OCI-LY7 (cell line): ENCODE data around the gene DTX1. TPM values are rescaled to one million over a fixed set of nuclear protein-coding genes. Genes with fewer than 3 reads are reported as not detected.

Source experiments
- BruUV-seq: library from RNA; stranded (reverse); fragments of 400-500 nt; replicated peaks from 2 replicates; lab custom pipeline; 2021; lab: Mats Ljungman, UMichigan
- CTCF ChIA-PET: fragments of 300-600 bp; sonication (Branson Sonifier 250); formaldehyde crosslinking; loops from one replicate; lab custom pipeline; 2022; ENCODE audit warnings: antibody characterized with exemption; ENCODE audit not compliant: unreplicated experiment; lab: Charles Lee
- POLR2A ChIA-PET: fragments of 300-600 bp; sonication (Branson Sonifier 250); formaldehyde crosslinking; loops from one replicate; lab custom pipeline; 2022; ENCODE audit warnings: antibody characterized with exemption; lab: Charles Lee
- DNase-seq: peaks from one replicate; pipeline ENCODE4 v3.0.0-alpha.2; 2015; ENCODE audit warnings: low spot score
- H2AFZ ChIP-seq: fragments of 200-600 bp; sonication (generic), shearing (Covaris generic); 2 replicates; pipeline ENCODE4 v1.6.1; 2014; ENCODE audit warnings: mild to moderate bottlenecking, antibody characterized with exemption, low read length, moderate library complexity
- H3K27ac ChIP-seq: fragments of 200-600 bp; sonication (generic); 2 replicates; pipeline ENCODE4 v1.5.1; 2014; ENCODE audit warnings: mixed run types, low read depth, mild to moderate bottlenecking, moderate library complexity, low read length, inconsistent platforms; ENCODE audit not compliant: poor library complexity, severe bottlenecking
- H3K36me3 ChIP-seq: fragments of 200-600 bp; sonication (generic); 2 replicates; pipeline ENCODE4 v1.6.1; 2014; ENCODE audit warnings: mild to moderate bottlenecking, antibody characterized with exemption, low read length, moderate library complexity, mixed read lengths; ENCODE audit not compliant: insufficient read depth
- H3K4me1 ChIP-seq: fragments of 200-600 bp; sonication (generic); 2 replicates; pipeline ENCODE4 v1.5.1; 2014; ENCODE audit warnings: mild to moderate bottlenecking, low read length; ENCODE audit not compliant: insufficient read depth, poor library complexity, severe bottlenecking
- H3K4me2 ChIP-seq: fragments of 200-600 bp; sonication (generic); 2 replicates; pipeline ENCODE4 v1.6.1; 2014; ENCODE audit warnings: mild to moderate bottlenecking, low read length
- H3K4me3 ChIP-seq: fragments of 200-600 bp; sonication (generic); 2 replicates; pipeline ENCODE4 v1.5.1; 2014; ENCODE audit warnings: mild to moderate bottlenecking, low read depth, low read length; ENCODE audit not compliant: poor library complexity, severe bottlenecking
- H3K79me2 ChIP-seq: fragments of 200-600 bp; sonication (generic); 2 replicates; pipeline ENCODE4 v1.6.1; 2016; ENCODE audit warnings: low read depth, mild to moderate bottlenecking, low read length, moderate library complexity, mixed read lengths; ENCODE audit not compliant: insufficient read depth
- H3K9me2 ChIP-seq: fragments of 200-600 bp; sonication (generic); 2 replicates; pipeline ENCODE4 v1.6.1; 2016; ENCODE audit warnings: mild to moderate bottlenecking, low read length, mixed read lengths; ENCODE audit not compliant: insufficient read depth
- H3K9me3 ChIP-seq: fragments of 200-600 bp; sonication (generic); 2 replicates; pipeline ENCODE4 v1.6.1; 2014; ENCODE audit warnings: mild to moderate bottlenecking, mixed run types, low read length, mixed read lengths
- H4K20me1 ChIP-seq: fragments of 200-600 bp; sonication (generic); 2 replicates; pipeline ENCODE4 v1.6.1; 2014; ENCODE audit warnings: mild to moderate bottlenecking, antibody characterized with exemption, low read length, moderate library complexity, mixed read lengths; ENCODE audit not compliant: insufficient read depth
- EZH2phosphoT487 ChIP-seq: fragments of 200-600 bp; sonication (generic); IDR thresholded peaks from 2 replicates; pipeline ENCODE4 v1.6.1; 2018; ENCODE audit warnings: low read depth, borderline replicate concordance, mild to moderate bottlenecking, mixed run types, antibody characterized with exemption, low read length, moderate library complexity, mixed read lengths
- intact Hi-C: fragments of 100-400 bp; cut with micrococcal nuclease; formaldehyde crosslinking; loops from one replicate; pipeline ENCODE4 v1.10.0; 2022; ENCODE audit not compliant: unreplicated experiment
- total RNA-seq, 2 experiments: library from RNA; depleted of rRNA in 1 of 2; stranded (reverse); fragments of >200 nt in 1 of 2; shearing (Covaris generic) in 1 of 2; gene quantifications; 2 replicates each; pipeline ENCODE4 v1.2.3, GENCODE V29; 2014 to 2022
- TF ChIP-seq, protein P1 (sequence below): fragments of 200-600 bp; sonication (generic); conservative IDR thresholded peaks from 2 replicates; pipeline ENCODE4 v1.5.1; 2014; ENCODE audit warnings: mild to moderate bottlenecking, antibody characterized with exemption, low read length, moderate library complexity, mixed read lengths

DTX1 gene
- total RNA-seq, 2 experiments from 2014 or later: 293 to 535 TPM

DNA sequence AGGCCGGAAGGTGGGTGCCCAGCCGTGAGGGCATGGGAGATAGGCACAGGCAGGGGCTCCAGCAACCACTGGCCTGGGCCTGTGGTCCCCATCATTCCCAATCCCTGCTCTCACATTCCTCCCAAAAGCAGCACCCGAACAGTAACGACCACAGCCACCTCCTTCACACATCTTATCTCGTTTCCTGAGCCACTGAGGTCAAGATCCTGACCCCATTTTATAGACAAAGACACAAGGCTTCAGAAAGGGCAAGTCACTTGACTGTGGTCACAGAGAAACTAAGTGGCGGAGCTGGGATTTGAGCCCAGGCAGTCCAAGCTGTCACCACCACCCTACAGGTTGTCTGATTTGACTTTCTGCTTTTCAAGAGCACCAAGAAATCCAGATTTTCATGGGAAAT is 38.9 kb downstream of the DTX1 start:
- intact Hi-C loops: no loop called here
- H4K20me1 ChIP-seq: peaks cover 7% of the 10 kb centered on the region; the same call in 1 of the 2 replicates
- POLR2A ChIA-PET: no interaction called here
- H3K9me3 ChIP-seq: no peaks in the 10 kb centered on the region
- CTCF ChIA-PET: no interaction called here
- H3K36me3 ChIP-seq: peaks cover 97% of the 10 kb centered on the region
- H3K4me3 ChIP-seq: no peak overlapping the region
- no peaks in the 10 kb centered on the region for H3K9me2 ChIP-seq
- peaks cover 18% of the 10 kb centered on the region; the same call in 1 of the 2 replicates for H3K79me2 ChIP-seq
- H3K4me2 ChIP-seq: no peak overlapping the region
- BruUV-seq: no TSS peak
- H3K4me1 ChIP-seq: peaks cover 76% of the 10 kb centered on the region
- peak overlapping the region; percentile 88 for H3K27ac ChIP-seq
- DNase-seq: no peak
- H2AFZ ChIP-seq: no peak overlapping the region
- TF ChIP-seq, protein P1, sequence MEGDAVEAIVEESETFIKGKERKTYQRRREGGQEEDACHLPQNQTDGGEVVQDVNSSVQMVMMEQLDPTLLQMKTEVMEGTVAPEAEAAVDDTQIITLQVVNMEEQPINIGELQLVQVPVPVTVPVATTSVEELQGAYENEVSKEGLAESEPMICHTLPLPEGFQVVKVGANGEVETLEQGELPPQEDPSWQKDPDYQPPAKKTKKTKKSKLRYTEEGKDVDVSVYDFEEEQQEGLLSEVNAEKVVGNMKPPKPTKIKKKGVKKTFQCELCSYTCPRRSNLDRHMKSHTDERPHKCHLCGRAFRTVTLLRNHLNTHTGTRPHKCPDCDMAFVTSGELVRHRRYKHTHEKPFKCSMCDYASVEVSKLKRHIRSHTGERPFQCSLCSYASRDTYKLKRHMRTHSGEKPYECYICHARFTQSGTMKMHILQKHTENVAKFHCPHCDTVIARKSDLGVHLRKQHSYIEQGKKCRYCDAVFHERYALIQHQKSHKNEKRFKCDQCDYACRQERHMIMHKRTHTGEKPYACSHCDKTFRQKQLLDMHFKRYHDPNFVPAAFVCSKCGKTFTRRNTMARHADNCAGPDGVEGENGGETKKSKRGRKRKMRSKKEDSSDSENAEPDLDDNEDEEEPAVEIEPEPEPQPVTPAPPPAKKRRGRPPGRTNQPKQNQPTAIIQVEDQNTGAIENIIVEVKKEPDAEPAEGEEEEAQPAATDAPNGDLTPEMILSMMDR: no peak
- TF ChIP-seq EZH2phosphoT487: no peak

DNA sequence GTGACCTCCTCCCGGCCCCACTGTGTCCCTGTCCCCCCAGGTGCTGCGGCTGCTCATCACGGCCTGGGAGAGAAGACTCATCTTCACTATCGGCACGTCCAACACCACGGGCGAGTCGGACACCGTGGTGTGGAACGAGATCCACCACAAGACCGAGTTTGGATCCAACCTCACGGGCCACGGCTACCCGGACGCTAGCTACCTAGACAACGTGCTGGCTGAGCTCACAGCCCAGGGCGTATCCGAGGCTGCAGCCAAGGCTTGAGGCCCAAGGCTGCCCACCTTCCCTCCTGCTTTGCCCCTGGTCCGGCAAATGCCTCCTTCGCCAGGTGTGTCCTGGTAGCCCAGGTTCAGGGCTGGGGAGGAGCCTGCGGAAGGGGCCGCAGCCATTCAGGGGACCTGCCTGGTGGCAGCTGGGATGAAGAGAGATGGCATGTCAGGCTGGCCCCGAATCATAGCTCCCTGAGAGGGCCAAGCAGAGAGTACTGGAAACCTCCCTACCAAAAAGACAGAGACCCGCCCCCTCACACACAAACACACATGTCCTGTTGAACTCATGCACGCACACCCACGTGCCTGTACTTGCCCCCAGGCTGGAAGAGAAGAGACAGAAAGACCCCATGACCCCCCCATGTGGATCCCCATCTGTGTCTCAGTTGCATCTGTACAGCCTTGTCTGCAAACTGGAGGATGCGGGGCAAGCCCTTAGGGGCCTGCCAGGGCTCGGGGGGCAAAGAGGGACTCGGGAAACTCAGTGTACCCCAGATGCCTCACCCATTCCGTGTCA is 40.3 kb downstream of the DTX1 start:
- H3K36me3 ChIP-seq: peaks cover 96% of the 10 kb centered on the region
- intact Hi-C loops: no loop called here

More for the DNA sequence above, 40.3 kb downstream of the DTX1 start:
- H3K9me2 ChIP-seq: no peaks in the 10 kb centered on the region
- no peak for TF ChIP-seq EZH2phosphoT487
- TF ChIP-seq, protein P1: no peak
- peaks cover 7% of the 10 kb centered on the region; the same call in 1 of the 2 replicates for H4K20me1 ChIP-seq
- H3K27ac ChIP-seq: peak overlapping the region; percentile 88
- H2AFZ ChIP-seq: no peak overlapping the region
- ChIA-PET POLR2A (no interaction called here), CTCF (interaction anchor here (0.5 to 2.9 kb wide), 2 partner anchors 33 to 48 kb away, joined by 8 to 10 read pairs; no protein-coding TSS in a partner anchor)
- H3K9me3 ChIP-seq: no peaks in the 10 kb centered on the region
- no peak overlapping the region for H3K4me3 ChIP-seq
- no TSS peak for BruUV-seq
- no peak for DNase-seq
- peak overlapping the region; percentile 14; the same call in 1 of the 2 replicates for H3K4me2 ChIP-seq
- peaks cover 76% of the 10 kb centered on the region for H3K4me1 ChIP-seq
- peaks cover 8% of the 10 kb centered on the region; the same call in 1 of the 2 replicates for H3K79me2 ChIP-seq
